ENCODE data around the gene MCOLN2. TPM values are rescaled to one million over a fixed set of nuclear protein-coding genes. Genes with fewer than 3 reads are reported as not detected.

Gene MCOLN2
- total RNA-seq, 1 donor from 2014 or later: 0.19 TPM

GRCh38 chr1:84876353-84876752 lies 120.6 kb downstream of the MCOLN2 start:
- TF ChIP-seq, protein P1, sequence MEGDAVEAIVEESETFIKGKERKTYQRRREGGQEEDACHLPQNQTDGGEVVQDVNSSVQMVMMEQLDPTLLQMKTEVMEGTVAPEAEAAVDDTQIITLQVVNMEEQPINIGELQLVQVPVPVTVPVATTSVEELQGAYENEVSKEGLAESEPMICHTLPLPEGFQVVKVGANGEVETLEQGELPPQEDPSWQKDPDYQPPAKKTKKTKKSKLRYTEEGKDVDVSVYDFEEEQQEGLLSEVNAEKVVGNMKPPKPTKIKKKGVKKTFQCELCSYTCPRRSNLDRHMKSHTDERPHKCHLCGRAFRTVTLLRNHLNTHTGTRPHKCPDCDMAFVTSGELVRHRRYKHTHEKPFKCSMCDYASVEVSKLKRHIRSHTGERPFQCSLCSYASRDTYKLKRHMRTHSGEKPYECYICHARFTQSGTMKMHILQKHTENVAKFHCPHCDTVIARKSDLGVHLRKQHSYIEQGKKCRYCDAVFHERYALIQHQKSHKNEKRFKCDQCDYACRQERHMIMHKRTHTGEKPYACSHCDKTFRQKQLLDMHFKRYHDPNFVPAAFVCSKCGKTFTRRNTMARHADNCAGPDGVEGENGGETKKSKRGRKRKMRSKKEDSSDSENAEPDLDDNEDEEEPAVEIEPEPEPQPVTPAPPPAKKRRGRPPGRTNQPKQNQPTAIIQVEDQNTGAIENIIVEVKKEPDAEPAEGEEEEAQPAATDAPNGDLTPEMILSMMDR (IDR thresholded peaks at IDR 0.05; ENCODE audit: borderline replicate concordance): no peak
- Histone ChIP-seq H3K27me3 (ENCODE audit: low read depth) (no peaks in the 10 kb centered on the region), H3K27ac (replicated peaks) (no peak overlapping the region), H3K4me3 (no peak overlapping the region), H3K4me1 (peaks cover 4% of the 10 kb centered on the region), H3K36me3 (no peaks in the 10 kb centered on the region), H3K9me3 (replicated peaks) (no peaks in the 10 kb centered on the region)
- no peak for DNase-seq
- intact Hi-C loops (cut with micrococcal nuclease): no loop called here

Other genes with a start within 250 kb of the MCOLN2 start
- gene LPAR3, start 103.9 kb downstream of the MCOLN2 start, total RNA-seq: 16.2 TPM
- 0.44 TPM for gene MCOLN3, start 51.4 kb upstream of the MCOLN2 start, total RNA-seq
- gene SYDE2, start 203.9 kb upstream of the MCOLN2 start, total RNA-seq: 21.4 TPM

Data from left ventricle myocardium inferior (tissue), 1 donor.